ENCODE results near the gene PRMT7.

The PRMT7 gene

DNA sequence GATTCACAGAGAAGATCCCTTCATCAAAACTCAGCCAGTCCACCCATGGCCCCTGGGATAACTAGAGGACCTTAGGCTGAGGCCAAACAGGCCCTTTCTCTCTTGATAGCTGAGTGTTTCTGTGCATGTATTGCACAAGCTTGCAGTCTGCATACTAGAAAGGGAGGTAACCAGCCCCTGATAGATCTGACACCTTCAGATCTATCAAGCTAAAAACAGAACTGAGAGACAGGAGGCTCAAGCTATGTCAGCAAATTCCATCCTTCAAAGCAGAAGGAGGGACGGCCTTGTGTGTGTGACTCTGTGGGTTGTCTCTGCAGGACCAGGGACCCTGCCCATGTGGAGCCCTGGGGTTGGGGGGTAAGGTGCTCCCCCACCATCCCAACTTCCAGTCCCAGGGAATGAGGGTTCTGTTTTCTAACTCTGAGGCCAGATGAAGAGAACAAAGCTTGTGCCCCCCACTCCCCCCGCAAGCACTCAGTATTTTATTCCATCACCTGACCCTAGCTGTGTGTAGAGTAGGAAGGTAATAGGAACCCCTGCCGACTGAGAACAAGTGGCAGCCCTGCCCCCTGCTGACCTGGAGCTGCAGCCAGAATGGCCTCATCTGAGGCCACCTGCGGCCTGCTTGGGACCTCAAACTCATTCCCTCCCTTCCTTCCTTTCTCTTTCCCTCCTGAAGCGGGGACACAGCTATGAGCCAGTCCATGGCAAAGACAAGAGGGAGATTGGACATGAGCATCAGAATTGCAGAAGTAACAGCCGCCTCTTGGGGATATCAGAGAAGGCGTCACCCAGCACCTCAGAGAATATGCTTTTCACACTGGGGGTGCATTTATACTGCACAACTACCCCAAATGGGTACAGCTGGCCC lies 73.7 kb downstream of the PRMT7 start:
- H3K27me3 ChIP-seq (ENCODE audit: insufficient read depth, low read length) = peaks cover 4% of the 10 kb centered on the region
- peaks cover 11% of the 10 kb centered on the region for H3K4me1 ChIP-seq (ENCODE audit: insufficient read depth, low read length)
- no peak overlapping the region for H2AFZ ChIP-seq (ENCODE audit: low read depth, low read length)
- H3K9me3 ChIP-seq (ENCODE audit: low read length) = no peaks in the 10 kb centered on the region
- no peaks in the 10 kb centered on the region for H3K36me3 ChIP-seq (ENCODE audit: insufficient read depth, low read length)
- no peak overlapping the region for H3K4me3 ChIP-seq (ENCODE audit: low read length)

- H3K36me3 ChIP-seq (ENCODE audit: insufficient read depth, low read length) = no peaks in the 10 kb centered on the region
- H3K4me3 ChIP-seq (ENCODE audit: low read length) = no peak overlapping the region
- no peaks in the 10 kb centered on the region for H3K27me3 ChIP-seq (ENCODE audit: insufficient read depth, low read length)
- no peaks in the 10 kb centered on the region for H3K9me3 ChIP-seq (ENCODE audit: low read length)
- no peak overlapping the region for H2AFZ ChIP-seq (ENCODE audit: low read depth, low read length)
- H3K4me1 ChIP-seq (ENCODE audit: insufficient read depth, low read length) = peaks cover 11% of the 10 kb centered on the region
These were observed 74.6 kb downstream of the PRMT7 start for GRCh38 chr16:68385371-68385770.

DNA sequence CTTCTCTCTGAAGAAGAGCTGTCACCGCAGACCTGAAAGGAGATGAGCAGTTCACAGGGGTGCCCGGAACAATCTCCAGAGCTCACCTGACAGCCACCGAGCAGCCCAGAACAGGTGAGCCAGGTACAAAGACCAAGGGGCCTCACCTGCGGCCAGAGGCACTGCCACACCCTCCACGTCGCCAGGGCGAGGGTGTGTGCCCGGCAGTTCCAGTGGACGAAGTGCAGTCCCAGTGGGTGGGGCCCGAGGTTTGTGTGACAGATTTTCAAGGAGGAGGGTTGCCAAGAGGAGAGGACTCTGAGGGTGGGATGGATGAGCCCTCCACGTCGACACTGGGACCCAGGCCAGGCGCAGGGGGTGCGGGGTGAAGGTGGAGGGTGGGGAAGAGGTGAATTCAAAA lies 75.8 kb downstream of the PRMT7 start:
- Histone ChIP-seq H3K27me3 (ENCODE audit: insufficient read depth, low read length) (no peaks in the 10 kb centered on the region), H3K36me3 (ENCODE audit: insufficient read depth, low read length) (no peaks in the 10 kb centered on the region), H2AFZ (ENCODE audit: low read depth, low read length) (no peak overlapping the region), H3K9me3 (ENCODE audit: low read length) (no peaks in the 10 kb centered on the region), H3K4me1 (ENCODE audit: insufficient read depth, low read length) (peaks cover 11% of the 10 kb centered on the region), H3K4me3 (ENCODE audit: low read length) (no peak overlapping the region)

DNA sequence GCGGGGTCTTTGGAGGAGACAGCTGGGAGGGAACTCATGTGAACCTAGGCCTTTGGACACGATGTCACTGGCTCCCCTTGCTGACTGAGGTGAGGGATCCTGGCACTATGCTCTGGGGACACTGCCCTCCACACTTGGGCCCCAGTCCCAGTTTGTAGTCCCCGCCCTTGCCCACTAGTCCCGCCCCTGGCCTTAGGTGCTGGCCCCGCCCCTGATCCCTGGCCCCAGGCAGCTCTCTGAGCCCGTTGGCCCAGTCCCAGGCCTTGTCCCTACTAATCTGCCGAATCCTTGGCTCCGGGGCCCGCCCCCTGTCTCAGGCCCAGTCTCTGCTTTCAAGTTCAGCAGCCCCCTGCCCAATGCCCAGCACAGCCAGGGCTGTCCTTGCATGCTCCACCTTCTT lies 76.5 kb downstream of the PRMT7 start:
- Histone ChIP-seq H2AFZ (ENCODE audit: low read depth, low read length) (no peak overlapping the region), H3K9me3 (ENCODE audit: low read length) (no peaks in the 10 kb centered on the region), H3K4me3 (ENCODE audit: low read length) (no peak overlapping the region), H3K4me1 (ENCODE audit: insufficient read depth, low read length) (peaks cover 11% of the 10 kb centered on the region), H3K36me3 (ENCODE audit: insufficient read depth, low read length) (no peaks in the 10 kb centered on the region), H3K27me3 (ENCODE audit: insufficient read depth, low read length) (no peaks in the 10 kb centered on the region)

- H3K4me1 ChIP-seq (ENCODE audit: insufficient read depth, low read length) = peaks cover 11% of the 10 kb centered on the region
- no peak overlapping the region for H3K4me3 ChIP-seq (ENCODE audit: low read length)
- H3K9me3 ChIP-seq (ENCODE audit: low read length) = no peaks in the 10 kb centered on the region
- H3K27me3 ChIP-seq (ENCODE audit: insufficient read depth, low read length) = no peaks in the 10 kb centered on the region
- H3K36me3 ChIP-seq (ENCODE audit: insufficient read depth, low read length) = no peaks in the 10 kb centered on the region
- no peak overlapping the region for H2AFZ ChIP-seq (ENCODE audit: low read depth, low read length)
These were observed 77.3 kb downstream of the PRMT7 start for GRCh38 chr16:68388124-68388523.

- Histone ChIP-seq H3K36me3 (ENCODE audit: insufficient read depth, low read length) (no peaks in the 10 kb centered on the region), H3K9me3 (ENCODE audit: low read length) (no peaks in the 10 kb centered on the region), H2AFZ (ENCODE audit: low read depth, low read length) (no peak overlapping the region), H3K4me1 (ENCODE audit: insufficient read depth, low read length) (peaks cover 9% of the 10 kb centered on the region), H3K27me3 (ENCODE audit: insufficient read depth, low read length) (no peaks in the 10 kb centered on the region), H3K4me3 (ENCODE audit: low read length) (no peak overlapping the region)
These were observed 78.2 kb downstream of the PRMT7 start for GRCh38 chr16:68389006-68389405.

- Histone ChIP-seq H3K27me3 (ENCODE audit: insufficient read depth, low read length) (no peaks in the 10 kb centered on the region), H3K36me3 (ENCODE audit: insufficient read depth, low read length) (no peaks in the 10 kb centered on the region), H3K4me1 (ENCODE audit: insufficient read depth, low read length) (peaks cover 1% of the 10 kb centered on the region), H3K4me3 (ENCODE audit: low read length) (no peak overlapping the region), H2AFZ (ENCODE audit: low read depth, low read length) (no peak overlapping the region), H3K9me3 (ENCODE audit: low read length) (no peaks in the 10 kb centered on the region)
These were observed 79.0 kb downstream of the PRMT7 start for GRCh38 chr16:68389750-68390371.

- no peak overlapping the region for H3K4me3 ChIP-seq (ENCODE audit: low read length)
- no peaks in the 10 kb centered on the region for H3K9me3 ChIP-seq (ENCODE audit: low read length)
- H3K4me1 ChIP-seq (ENCODE audit: insufficient read depth, low read length) = no peaks in the 10 kb centered on the region
- H3K27me3 ChIP-seq (ENCODE audit: insufficient read depth, low read length) = peaks cover 3% of the 10 kb centered on the region
- H3K36me3 ChIP-seq (ENCODE audit: insufficient read depth, low read length) = no peaks in the 10 kb centered on the region
- no peak overlapping the region for H2AFZ ChIP-seq (ENCODE audit: low read depth, low read length)
These were observed 82.5 kb downstream of the PRMT7 start for GRCh38 chr16:68393333-68393732.

- no peaks in the 10 kb centered on the region for H3K36me3 ChIP-seq (ENCODE audit: insufficient read depth, low read length)
- no peak overlapping the region for H2AFZ ChIP-seq (ENCODE audit: low read depth, low read length)
These were observed 84.5 kb downstream of the PRMT7 start for GRCh38 chr16:68395167-68395786.

GRCh38 chr16:68395815-68396214 lies 85.0 kb downstream of the PRMT7 start:
- no peaks in the 10 kb centered on the region for H3K4me1 ChIP-seq (ENCODE audit: insufficient read depth, low read length)
- H3K36me3 ChIP-seq (ENCODE audit: insufficient read depth, low read length) = no peaks in the 10 kb centered on the region
- peaks cover 9% of the 10 kb centered on the region for H3K27me3 ChIP-seq (ENCODE audit: insufficient read depth, low read length)
- no peak overlapping the region for H2AFZ ChIP-seq (ENCODE audit: low read depth, low read length)
- H3K9me3 ChIP-seq (ENCODE audit: low read length) = no peaks in the 10 kb centered on the region
- H3K4me3 ChIP-seq (ENCODE audit: low read length) = no peak overlapping the region

More at GRCh38 chr16:68395167-68395786, 84.5 kb downstream of the PRMT7 start:
- Histone ChIP-seq H3K9me3 (ENCODE audit: low read length) (no peaks in the 10 kb centered on the region), H3K4me3 (ENCODE audit: low read length) (no peak overlapping the region), H3K27me3 (ENCODE audit: insufficient read depth, low read length) (peaks cover 9% of the 10 kb centered on the region), H3K4me1 (ENCODE audit: insufficient read depth, low read length) (no peaks in the 10 kb centered on the region)

- H3K9me3 ChIP-seq (ENCODE audit: low read length) = no peaks in the 10 kb centered on the region
- H3K27me3 ChIP-seq (ENCODE audit: insufficient read depth, low read length) = peaks cover 9% of the 10 kb centered on the region
- H3K4me1 ChIP-seq (ENCODE audit: insufficient read depth, low read length) = no peaks in the 10 kb centered on the region
- no peak overlapping the region for H3K4me3 ChIP-seq (ENCODE audit: low read length)
- no peak overlapping the region for H2AFZ ChIP-seq (ENCODE audit: low read depth, low read length)
- no peaks in the 10 kb centered on the region for H3K36me3 ChIP-seq (ENCODE audit: insufficient read depth, low read length)
These were observed 85.7 kb downstream of the PRMT7 start for GRCh38 chr16:68396481-68396880.

- H3K4me1 ChIP-seq (ENCODE audit: insufficient read depth, low read length) = peaks cover 2% of the 10 kb centered on the region
- H2AFZ ChIP-seq (ENCODE audit: low read depth, low read length) = no peak overlapping the region
- no peak overlapping the region for H3K4me3 ChIP-seq (ENCODE audit: low read length)
- H3K27me3 ChIP-seq (ENCODE audit: insufficient read depth, low read length) = peaks cover 15% of the 10 kb centered on the region
- H3K9me3 ChIP-seq (ENCODE audit: low read length) = no peaks in the 10 kb centered on the region
- no peaks in the 10 kb centered on the region for H3K36me3 ChIP-seq (ENCODE audit: insufficient read depth, low read length)
These were observed 86.9 kb downstream of the PRMT7 start for GRCh38 chr16:68397710-68398201.

DNA sequence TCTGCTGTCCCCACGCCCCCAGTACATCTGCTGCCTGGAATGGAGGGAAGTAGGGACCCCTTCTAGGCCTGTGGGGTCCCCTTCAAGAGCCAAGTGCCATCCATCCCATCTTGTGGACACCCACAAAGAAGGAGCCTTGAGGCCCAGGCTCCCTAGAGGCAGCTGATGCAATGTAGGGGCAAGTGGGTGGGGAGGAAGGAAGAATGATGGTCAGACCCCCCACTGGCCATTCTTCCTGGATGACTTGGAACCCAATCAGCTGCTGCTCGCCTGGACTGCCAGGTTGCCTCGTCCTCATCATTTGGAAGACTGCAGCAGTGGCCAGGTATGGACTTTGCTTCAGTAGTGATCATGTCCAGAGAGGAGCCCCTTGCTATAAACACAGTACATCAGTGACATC lies 88.6 kb downstream of the PRMT7 start:
- H3K36me3 ChIP-seq (ENCODE audit: insufficient read depth, low read length) = no peaks in the 10 kb centered on the region
- H3K9me3 ChIP-seq (ENCODE audit: low read length) = no peaks in the 10 kb centered on the region
- peaks cover 15% of the 10 kb centered on the region for H3K27me3 ChIP-seq (ENCODE audit: insufficient read depth, low read length)
- H3K4me1 ChIP-seq (ENCODE audit: insufficient read depth, low read length) = peaks cover 5% of the 10 kb centered on the region
- no peak overlapping the region for H2AFZ ChIP-seq (ENCODE audit: low read depth, low read length)
- H3K4me3 ChIP-seq (ENCODE audit: low read length) = no peak overlapping the region

Measured in neuron (in vitro differentiated cells).